GM19467 (cell line): ENCODE data around the gene BPI.
"Not testable (repeated sequence)": the region's sequence is repeated elsewhere in the genome, so short reads cannot be mapped to it uniquely, and the experiment has no call there.

ENCODE experiments used
- ATAC-seq: cut with Tn5 transposase; IDR thresholded peaks from one replicate; pipeline ENCODE4 v1.9.1; 2021; ENCODE audit warnings: mild to moderate bottlenecking, moderate library complexity; ENCODE audit not compliant: unreplicated experiment

The BPI gene

GRCh38 chr20:38277691-38278090 is 26.3 kb upstream of the BPI start:
- no peak for ATAC-seq

- no peak for ATAC-seq
Observed at GRCh38 chr20:38278131-38278530, 25.8 kb upstream of the BPI start.

- ATAC-seq: no peak
Observed at GRCh38 chr20:38278763-38279162, 25.2 kb upstream of the BPI start.

- not testable (repeated sequence) for ATAC-seq
Observed at GRCh38 chr20:38281176-38281915, 22.6 kb upstream of the BPI start.

- no peak for ATAC-seq
Observed at GRCh38 chr20:38283236-38283635, 20.7 kb upstream of the BPI start.

GRCh38 chr20:38284066-38284650 is 19.8 kb upstream of the BPI start:
- not testable (repeated sequence) for ATAC-seq

GRCh38 chr20:38284893-38285444 is 19.0 kb upstream of the BPI start:
- no peak for ATAC-seq

GRCh38 chr20:38286586-38287531 is 17.1 kb upstream of the BPI start:
- no peak for ATAC-seq

GRCh38 chr20:38290829-38291814 is 12.8 kb upstream of the BPI start:
- ATAC-seq: no peak

- no peak for ATAC-seq
Observed at GRCh38 chr20:38291966-38292365, 12.0 kb upstream of the BPI start.

GRCh38 chr20:38293491-38294065 is 10.4 kb upstream of the BPI start:
- no peak for ATAC-seq

- ATAC-seq: no peak
Observed at GRCh38 chr20:38294076-38294591, 9.8 kb upstream of the BPI start.

- ATAC-seq: no peak
Observed at GRCh38 chr20:38295811-38296210, 8.1 kb upstream of the BPI start.

GRCh38 chr20:38296433-38296832 is 7.5 kb upstream of the BPI start:
- no peak for ATAC-seq

- ATAC-seq: no peak
Observed at GRCh38 chr20:38297916-38298674, 5.9 kb upstream of the BPI start.

GRCh38 chr20:38298768-38299288 is 5.1 kb upstream of the BPI start:
- no peak for ATAC-seq

GRCh38 chr20:38299963-38300362 is 4.0 kb upstream of the BPI start:
- ATAC-seq: no peak

GRCh38 chr20:38300438-38300837 is 3.5 kb upstream of the BPI start:
- ATAC-seq: no peak

GRCh38 chr20:38301309-38301708 is 2.6 kb upstream of the BPI start:
- ATAC-seq: no peak
